HG02610 (cell line): ENCODE results near the gene CISD3.

Experiments used
- ATAC-seq: cut with Tn5 transposase; IDR thresholded peaks from one replicate; pipeline ENCODE4 v1.9.1; 2021; ENCODE audit warnings: mild to moderate bottlenecking, moderate library complexity; ENCODE audit not compliant: unreplicated experiment

CISD3 gene

DNA sequence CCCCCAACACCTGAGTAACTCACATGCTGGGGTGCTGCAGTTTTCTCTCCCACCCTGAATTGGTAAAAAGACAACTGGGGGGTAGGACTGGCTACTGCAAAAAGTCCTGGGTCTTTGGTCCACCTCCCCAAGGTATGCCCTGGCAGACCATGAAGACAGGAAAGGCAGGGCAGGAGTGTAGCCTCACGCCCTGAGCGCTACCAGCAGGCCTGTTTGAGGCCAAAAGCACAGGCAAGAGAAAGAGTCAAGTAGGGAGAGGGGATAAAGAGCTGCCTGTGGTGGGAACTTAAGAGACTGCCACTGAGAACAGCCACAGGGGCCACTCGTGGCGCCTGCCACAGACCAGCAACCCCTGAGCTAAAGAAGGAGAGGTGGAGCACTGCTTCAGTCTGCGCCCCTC lies 36.2 kb downstream of the CISD3 start:
- no peak for ATAC-seq

DNA sequence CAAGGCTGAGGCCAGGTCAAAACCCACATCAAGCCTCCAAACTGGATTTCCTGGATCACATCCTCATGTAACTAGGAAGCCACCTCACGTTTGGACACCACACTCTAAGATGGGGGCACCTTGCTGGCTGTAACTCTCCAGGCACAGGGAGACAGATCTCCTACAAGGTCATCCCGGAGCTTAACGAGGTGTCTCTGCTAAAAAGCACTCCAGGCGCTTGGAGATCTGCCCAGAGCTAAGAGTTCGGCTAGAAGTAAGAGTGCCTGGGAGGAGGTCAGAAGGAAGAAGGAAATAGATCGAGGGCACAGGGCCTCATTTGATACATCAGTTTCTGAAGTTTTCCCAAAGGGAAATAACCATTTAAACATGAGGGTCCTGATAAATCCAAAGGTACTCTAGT lies 38.3 kb downstream of the CISD3 start:
- ATAC-seq, result no peak

DNA sequence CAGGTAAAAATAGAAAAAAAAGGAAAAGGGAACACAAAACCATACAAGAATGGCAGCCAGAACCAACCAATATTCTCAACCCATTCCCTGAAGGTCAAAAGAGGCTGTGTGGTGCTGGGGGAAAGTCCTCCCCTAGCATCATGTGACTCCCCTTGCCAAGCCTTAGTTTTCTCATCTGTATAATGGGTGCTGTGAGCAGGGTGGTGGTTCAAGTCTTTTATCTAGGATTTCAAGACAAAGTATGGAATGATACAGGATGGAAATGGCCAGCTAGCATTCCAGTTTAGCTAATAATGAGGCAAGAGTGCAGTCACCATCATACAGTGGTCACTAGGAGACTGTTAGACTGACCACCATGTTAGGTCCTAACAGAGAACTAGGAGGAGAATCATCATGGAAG lies 43.1 kb downstream of the CISD3 start:
- no peak for ATAC-seq

DNA sequence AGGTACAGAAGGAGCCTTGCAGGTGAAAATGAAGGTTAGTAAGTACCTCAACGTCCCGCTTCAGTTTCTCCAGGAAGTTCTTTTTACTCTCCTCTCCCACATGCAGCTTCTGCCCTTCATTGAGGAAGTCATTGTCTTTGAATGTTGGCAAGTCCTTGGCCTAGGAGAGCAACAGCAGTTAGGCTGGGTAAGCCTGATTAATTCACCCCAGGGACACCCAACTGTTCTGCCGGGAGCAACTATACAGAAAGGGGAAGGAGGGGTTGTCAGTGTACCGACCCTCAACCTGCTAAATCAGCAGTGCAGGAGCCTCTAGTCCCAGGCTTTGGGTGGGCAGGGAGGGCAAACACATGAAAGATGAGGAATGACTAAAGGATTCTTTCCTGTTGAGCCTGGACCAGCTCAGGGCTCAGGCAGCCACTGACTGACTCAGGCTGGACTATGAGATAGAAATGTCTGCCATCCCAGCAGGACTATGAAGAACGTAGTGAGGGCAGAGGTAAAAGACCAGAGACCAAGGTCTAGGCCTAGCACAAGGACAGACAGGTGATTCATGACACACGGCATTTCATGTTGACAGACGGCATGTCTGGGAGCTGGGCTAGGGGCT lies 47.6 kb downstream of the CISD3 start:
- ATAC-seq, result no peak

DNA sequence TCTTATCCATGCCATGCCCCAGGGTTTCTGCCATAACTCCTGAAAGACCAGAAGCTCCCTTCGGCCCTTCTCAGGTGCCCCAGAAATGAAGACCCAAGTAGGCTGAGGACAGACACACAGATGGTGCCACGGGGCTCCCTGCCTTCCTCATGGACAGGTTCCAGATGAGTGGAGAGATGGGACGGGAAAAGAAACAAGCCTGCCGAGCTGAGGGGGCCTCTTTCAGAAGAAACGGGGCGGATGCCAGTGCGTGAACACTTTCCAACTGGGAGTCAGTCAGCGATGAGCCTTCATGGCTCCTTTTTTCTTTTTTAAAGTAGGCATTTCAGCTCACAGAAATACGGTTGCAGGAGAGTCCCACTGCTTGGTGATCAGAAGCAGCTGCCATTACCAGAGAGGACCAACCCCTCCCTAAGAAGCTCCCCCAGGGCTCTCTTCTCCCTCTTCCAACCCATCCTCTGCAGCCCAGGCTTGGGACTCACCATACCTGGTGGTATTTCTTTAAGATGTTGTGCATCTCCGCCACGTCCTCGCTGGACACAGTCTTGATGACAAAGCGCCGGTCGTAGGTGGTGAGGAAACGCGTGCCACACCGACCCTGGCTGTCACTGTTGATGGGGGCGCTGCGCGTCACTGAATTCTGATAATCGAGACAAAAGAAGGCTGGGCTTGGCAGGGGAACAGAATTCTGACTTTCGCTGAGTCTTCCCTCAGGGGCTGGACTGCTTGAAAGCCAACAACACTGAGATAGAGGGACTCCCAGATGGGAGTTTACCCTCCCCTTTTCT lies 50.0 kb downstream of the CISD3 start:
- ATAC-seq, result no peak

DNA sequence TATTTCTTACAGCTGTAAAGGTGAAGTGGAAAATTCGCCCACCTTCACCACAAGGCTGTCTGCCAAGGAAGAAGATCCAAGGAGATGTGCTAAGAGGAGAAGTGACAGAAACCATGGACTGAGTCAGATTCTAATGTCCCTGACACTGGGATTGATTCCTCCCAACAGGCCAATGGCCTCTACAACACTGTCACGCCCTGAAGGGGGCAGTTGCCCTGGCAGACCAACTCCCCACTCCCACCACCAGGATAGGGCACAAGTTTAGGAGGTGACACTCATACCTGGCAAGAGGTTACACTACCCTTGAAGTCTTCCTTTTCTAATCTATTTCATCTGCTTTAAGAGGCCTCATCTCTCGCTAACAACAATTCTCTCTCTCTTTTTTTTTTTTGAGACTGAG lies 53.1 kb downstream of the CISD3 start:
- no peak for ATAC-seq
